ENCODE data around the gene IGF1R.

IGF1R gene

DNA sequence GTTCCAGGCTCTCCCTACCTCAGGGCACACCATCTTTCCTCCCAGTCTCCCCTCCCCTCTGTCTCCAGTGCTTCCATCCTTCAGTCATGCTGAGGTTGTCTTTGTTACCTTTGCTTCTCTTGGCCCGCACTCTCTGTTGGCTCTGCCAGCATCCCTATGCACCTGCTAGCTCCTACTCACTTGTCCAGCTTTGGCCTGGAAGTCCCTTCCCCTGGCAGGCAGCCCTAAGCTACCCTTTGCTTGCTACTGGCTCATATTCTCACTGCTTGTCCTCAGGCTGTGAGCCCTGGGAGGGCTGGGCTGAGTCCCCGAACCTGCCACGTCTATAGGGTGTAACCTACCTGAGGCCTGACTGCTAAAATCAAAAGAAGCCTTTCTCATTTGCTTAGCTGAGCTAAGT, 236.6 kb downstream of the IGF1R start:
- DNase-seq (ENCODE audit: low read depth, low spot score): no peak

DNA sequence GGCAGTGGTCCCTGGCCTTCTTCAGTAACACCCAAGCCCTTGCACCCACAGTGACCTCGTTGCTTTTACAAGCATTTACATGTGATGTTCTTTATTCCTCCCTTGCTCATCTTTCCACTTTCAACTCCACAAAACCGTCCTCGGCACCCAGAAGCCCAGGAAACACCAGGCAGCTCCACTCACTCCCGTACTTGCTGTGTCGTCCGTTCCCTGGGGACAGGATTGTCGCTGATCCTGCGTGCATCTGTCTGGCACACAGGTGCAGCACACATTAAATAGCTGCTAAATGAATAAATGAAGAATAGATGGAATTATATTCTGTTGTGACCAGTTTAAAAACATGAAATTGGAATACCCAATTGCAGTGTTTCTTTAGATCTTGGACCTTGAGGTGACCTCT, 239.6 kb downstream of the IGF1R start:
- DNase-seq (ENCODE audit: low read depth, low spot score): no peak

DNA sequence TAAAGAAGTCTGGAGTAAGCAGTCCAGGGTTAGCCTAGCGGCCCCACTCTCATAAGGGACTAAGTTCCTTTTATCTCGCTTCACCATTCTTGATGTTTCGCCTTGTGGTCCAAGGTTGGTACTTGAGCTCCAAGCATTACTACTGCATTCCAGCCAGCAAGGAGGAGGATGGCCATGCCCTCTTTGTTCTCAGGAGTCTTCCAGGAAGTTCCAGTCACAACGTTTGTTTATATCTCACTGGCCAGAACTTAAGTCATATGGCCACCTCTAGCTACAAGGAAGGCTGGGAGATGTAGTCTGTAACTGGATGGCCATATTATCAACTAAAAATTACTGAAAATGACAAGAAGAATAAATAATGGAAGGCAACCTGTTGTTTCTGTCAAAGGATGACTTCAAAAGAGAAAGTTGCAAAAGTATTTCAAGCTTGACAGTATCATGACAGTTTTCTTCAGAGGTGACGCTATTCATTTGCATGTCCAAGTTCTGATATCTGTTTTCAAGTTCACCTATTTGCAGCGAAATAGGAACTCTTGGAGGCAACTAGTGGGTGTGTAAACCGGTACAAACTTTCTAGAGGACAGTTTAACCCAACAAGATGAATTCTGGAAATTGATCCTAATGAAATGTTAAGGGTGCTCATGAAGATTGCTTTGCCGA, 240.6 kb downstream of the IGF1R start:
- DNase-seq (ENCODE audit: low read depth, low spot score): no peak

DNA sequence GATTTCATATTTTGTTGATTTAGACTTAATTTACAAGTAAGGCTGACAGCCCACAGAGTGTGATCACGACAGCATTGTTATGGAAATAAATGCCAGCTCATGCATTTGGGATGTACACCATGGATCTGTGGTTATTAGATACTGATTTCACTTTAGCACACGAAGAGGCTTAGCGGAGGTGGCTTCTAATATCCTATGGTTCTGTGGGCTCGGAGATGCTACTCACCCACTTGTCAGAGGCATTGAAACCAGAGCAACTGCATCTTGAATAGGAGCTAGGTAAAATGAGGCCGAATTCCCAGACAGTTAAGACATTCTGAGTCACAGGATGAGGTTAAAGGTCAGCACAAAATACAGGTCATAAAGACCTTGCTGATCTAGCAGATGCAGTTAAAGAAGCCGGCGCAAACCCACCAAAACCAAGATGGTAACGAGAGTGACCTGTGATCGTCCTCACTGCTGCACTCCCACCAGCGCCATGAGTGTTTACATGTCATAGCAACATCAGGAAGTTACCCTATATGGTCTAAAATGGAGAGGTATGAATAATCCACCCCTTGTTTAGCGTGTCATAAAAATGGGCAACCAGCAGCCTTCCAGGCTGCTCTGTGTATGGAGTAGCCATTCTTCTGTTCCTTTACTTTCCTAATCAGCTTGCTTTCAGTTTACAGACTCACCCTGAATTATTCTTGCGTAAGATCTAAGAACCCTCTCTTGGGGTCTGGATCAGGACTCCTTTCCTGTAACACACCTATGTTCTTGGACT, 241.8 kb downstream of the IGF1R start:
- DNase-seq (ENCODE audit: low read depth, low spot score): no peak

DNA sequence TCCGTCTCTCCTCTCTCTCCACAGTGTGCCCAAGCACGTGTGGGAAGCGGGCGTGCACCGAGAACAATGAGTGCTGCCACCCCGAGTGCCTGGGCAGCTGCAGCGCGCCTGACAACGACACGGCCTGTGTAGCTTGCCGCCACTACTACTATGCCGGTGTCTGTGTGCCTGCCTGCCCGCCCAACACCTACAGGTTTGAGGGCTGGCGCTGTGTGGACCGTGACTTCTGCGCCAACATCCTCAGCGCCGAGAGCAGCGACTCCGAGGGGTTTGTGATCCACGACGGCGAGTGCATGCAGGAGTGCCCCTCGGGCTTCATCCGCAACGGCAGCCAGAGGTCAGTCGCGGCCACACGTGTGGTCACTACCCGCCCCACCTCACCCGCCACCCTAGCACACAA, 243.0 kb downstream of the IGF1R start:
- no peak for DNase-seq (ENCODE audit: low read depth, low spot score)

DNA sequence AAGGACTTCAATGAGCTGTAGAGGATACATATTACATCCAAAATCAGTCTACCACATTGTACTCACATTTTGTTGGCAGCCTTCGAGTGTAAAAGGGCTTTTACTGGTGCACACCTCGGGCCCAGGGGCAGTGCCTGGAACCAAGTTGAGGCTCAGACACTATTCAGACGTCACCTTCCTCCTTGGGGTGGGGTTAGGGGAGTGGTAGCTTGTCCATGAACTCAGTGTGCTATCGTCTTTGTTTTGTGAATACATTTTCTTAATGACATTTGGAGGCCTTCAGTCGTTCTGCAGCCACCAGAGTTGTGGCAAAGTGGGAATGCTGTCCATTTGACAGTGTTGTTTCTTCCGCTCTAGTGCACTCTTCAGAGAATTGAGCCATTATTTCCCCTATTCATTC, 245.1 kb downstream of the IGF1R start:
- DNase-seq (ENCODE audit: low read depth, low spot score): no peak

DNA sequence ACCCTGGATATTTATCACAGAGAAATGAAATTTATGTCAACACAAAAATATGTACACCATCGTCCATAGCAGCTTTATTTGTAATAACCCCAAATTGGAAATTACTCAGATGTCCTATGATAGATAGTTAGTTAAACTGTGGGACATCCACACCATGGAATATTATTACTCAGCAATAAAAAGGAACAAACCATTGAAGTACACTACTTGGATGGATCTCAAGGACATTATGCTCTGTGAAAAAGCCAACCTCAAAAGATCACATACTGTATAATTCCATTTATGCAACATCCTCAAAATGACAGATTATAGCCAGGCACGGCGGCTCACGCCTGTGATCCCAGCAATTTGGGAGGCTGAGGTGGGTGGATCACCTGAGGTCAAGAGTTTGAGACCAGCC, 246.0 kb downstream of the IGF1R start:
- no peak for DNase-seq (ENCODE audit: low read depth, low spot score)

DNA sequence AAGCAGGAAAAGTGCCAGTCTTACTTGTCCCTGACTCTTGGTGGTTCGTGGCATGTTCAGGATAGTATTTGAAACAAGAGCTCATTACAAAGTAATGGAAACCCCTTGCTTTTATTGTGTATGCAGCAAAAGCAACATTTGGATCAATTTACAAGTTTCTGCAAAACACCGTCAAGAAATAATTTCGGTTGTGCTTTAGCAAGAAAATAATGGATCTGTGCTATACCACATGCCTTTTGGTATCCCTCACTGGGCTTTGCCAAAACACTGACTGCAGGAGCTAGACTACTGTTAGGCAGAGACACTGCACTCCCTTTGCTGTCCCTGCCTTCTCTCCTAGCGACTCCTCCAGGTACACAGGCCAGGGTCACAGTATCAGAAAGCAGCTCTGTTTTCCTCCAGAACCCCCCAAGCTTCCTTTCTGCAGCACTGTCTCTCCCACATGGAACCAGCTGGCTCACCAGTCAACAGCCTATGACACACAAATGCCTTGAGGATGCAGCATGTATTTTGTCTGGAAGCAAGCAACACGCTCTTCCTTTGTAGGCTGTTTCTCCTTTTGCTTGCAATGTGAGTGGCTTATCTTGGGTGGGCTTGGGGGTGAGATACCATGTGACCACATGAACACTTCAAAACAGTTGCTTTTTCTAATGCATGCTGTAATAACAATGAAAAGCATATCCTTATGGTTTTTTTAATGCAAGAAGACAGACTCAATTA, 247.8 kb downstream of the IGF1R start:
- DNase-seq (ENCODE audit: low read depth, low spot score): no peak

DNA sequence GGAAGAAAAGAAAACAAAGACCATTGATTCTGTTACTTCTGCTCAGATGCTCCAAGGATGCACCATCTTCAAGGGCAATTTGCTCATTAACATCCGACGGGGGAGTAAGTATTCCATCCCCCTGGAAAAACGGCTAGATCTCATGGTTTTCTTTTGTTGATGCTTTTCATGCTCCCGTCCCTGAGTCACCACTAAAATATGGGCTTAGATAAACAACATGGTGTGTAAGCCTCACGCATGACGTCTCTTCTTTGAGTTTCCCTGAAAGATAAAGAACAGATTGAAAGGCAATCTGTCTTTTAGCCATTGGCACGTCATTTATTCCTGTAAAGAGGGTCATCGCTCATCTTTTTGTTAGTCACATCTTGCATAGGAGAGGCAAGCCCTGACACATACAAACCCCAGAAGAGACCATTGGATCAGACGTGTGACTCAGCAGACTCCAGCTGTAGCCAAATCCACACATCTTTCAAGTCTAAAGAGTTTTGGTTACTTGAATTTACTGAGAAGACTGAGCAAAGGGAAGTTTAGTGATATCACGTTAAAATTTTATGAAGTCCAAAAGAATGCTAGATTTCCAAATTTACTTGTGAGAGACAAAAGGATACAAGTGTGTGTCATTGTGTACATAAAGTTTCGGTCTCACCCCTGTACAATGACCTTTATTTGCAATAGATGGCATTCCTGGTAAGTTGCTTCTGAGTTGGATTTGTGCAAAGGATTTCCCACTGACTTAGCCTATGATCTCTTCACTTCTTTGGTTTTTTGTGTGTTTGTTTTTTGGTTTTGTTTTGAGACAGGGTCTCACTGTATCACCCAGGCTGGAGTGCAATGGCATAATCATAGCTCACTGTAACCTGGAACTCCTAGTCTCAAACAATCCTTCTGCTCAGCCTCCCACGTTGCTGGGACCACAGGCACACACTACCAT, 248.7 kb downstream of the IGF1R start:
- DNase-seq (ENCODE audit: low read depth, low spot score): no peak

DNA sequence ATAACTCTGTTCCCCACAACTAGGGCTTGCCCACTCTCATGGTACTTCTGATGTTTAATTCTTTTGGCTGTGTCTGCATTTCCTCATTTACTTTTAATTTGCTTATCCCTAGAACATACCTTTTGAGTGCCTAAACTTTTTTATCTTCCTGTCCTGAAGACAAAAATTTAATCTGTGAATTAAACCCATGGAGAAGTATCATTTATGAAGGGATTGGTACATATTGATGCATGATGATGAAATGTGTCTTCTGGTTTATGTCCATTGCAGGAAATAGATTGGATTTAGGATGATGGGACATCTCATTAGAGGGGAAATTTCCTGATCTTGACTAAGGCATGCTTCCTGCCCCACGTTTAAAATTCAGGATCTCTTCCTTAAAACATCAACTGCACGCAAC, 249.8 kb downstream of the IGF1R start:
- no peak for DNase-seq (ENCODE audit: low read depth, low spot score)

DNA sequence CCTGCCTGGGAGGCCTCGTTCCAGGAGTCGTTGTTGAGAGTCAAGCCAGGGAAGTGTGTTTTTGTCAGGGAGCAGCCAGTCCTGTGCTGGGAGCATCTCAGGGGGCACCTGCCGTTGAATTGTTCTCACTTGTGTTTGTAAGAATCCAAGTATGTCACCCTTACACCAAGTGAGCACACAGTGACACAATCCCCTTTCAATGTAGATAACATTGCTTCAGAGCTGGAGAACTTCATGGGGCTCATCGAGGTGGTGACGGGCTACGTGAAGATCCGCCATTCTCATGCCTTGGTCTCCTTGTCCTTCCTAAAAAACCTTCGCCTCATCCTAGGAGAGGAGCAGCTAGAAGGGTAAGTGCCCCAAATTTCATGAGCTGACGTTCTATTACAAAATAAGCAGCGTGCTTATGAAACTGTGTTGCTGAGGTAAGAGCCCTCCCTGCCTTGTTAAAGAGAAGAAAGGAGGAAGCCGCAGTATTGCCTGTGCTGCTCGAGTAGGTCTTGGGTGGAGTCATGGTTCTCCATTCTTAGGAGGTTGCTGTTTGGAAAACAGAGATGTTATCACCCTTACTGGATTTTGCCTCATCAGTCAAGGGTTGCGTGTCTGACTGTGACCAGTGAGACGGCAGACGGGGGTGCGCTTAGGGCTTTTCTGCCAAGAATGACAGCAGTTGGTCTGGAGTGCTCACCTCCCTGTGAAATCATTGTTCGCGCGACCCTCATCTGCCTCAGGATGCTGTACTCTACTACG, 251.1 kb downstream of the IGF1R start:
- DNase-seq (ENCODE audit: low read depth, low spot score): no peak

DNA sequence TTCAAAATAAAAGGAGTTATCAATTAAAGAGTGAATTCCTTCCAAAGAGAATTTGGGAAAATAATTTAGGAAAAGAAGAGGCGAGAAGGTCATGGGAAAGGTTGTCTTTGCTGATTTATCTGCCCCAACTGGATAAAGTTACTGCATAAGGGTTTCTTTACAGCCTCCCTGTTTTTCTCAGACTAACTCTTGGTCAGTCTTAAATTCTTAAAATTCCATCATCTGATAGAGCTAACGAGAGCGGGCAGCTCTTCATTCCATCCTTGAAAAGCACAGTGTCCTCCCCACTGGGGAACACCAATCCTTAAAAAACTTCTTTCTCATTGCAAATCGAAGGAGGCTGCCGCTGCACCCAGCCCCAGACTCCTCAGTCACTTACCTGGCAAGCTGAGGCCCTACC, 252.0 kb downstream of the IGF1R start:
- DNase-seq (ENCODE audit: low read depth, low spot score): no peak

DNA sequence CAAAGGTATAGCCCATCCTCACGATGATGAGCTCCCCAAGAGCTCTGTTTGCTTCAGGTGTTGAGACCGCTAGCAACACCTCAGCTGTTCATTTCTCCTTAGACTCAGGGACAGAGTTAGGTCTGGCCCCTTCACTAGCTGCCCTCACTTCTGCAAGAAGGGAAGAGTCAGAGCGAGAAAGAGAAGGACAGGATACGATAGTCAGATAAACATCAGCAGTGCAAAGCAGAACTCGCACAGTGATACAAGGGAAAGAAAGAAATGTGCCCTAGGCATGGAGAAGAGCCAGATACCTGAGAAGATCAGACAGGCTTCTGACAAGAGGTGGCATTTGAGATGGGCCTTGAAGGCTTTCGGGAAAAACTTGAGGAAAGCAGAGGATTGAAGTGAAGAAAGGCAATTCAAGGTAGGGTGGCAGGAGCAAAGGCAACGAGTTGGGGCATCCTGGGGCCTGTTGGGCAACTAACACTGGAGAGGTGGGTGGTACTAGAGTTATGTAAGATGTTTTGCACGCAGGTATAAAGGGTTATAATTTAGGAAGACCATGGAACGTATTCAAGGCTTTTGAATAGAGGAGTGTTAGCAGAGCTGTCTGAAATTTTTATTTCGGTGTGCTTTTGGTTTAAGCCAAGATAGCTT, 253.2 kb downstream of the IGF1R start:
- no peak for DNase-seq (ENCODE audit: low read depth, low spot score)

DNA sequence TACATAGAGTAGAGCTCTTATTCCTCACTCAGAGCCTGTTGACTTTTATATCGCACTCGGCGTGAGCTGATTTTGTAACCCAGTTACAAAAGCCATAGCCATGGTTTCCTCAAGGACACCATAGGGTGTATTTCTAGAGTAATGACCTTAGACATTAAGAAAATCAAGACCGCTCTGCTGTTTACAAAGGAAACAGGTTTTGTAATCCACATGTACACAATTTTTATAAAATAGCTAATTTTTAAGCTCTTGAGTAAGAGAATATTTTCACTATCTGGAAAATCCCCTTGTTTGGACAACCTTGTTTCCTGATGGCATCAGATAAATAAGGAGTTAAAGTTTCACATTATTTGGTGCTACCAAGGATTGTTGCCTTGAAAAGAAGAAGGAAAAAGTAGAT, 254.6 kb downstream of the IGF1R start:
- DNase-seq (ENCODE audit: low read depth, low spot score): no peak

DNA sequence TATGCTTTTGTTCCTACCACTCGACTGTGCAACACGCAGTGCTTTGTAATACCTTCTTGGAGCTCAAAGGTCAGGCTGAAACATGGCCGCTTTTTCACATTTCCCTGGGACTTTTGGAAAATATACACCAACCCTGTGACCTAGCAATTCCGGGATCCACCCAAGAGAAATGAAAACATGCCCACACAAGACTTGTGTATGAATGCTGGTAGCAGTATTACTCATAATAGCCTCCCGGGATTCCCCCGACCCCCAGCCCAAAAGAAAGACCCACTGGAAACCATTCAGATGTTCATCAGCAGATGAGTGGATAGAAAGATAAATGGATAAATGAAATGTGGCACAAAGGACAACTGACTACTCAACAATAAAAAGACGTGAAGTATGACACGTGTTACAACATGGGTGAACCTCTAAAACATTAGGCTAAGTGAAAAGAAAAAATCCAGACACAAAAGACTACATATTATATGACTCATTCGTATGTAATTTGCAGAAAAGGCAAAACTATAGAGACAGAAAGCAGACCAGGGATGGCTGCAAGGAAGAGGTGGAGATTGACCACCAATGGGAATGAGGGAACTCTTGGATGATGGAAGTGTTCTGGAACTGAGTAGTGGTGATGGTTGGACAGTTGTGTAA, 255.2 kb downstream of the IGF1R start:
- no peak for DNase-seq (ENCODE audit: low read depth, low spot score)

DNA sequence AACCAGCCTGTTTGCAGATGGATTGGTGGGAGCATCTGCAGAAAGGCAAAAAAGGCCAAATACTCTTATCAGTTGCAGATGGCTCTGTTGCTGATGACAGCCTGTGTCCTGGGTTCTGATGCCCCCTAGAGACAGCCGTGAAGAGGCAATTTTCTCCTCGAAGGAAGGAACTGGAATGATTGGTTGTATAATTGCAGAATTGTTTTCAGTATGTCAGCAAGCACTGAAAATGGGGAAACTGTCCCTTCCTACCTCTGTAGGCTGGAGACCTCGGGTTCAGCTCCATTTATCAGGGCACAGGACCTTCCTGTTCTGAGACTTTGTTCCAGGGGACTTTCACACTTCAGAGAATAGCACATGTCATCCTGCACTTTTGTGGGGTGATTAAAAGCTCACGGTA, 256.2 kb downstream of the IGF1R start:
- no peak for DNase-seq (ENCODE audit: low read depth, low spot score)

DNA sequence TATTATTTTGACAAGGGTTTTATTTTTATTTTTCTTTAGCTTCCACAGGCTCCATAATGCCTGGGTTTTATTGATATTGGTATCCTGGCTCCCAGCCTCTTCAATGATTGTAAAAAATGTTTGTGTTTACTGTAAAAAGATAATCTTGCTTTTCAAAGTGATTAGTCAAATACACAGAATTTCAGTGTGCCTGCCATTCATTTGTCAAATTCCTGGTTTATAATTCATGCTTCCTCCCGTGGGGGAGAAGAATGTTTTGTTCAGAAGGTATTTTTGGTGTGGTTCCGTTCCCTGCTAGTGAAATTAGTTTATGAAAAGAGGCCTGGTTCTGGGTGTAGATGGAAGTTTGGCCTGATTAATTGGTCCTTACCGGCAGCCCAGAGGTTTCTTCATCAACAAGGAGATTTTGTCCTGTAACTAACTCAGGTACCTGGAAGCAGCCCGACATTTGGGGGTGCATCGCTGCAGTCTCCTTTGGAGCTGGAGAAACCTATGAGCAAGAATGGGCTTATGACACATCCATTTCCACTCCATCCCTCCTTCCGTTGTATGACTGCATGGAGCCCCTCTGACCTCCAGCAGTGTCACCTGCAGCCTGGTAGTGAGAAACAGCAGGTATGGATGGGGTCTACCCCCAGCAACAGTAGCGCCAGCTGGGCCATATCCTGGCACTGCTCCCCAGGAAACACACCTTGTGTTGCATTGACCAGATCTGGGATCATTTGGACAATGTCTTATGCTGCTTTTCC, 257.8 kb downstream of the IGF1R start:
- no peak for DNase-seq (ENCODE audit: low read depth, low spot score)

DNA sequence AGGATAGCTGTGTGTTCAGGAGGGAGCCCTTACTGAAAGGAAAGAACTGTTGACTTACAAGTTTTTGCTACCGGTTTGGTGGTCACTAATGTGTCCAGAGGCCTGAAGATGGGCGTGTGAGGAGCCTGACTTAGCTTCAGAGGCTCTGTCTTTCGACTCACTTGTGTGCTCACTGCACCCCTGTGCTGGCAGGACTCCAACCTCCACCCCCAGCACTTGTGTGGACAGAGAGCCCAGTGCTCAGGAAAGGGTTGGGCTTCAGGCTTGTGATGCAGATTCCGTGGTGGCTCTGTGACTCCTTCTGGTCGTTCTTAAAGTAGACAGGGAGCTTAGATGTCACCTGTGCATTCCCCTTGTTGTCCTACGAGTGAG, 258.4 kb downstream of the IGF1R start:
- no peak for DNase-seq (ENCODE audit: low read depth, low spot score)

DNA sequence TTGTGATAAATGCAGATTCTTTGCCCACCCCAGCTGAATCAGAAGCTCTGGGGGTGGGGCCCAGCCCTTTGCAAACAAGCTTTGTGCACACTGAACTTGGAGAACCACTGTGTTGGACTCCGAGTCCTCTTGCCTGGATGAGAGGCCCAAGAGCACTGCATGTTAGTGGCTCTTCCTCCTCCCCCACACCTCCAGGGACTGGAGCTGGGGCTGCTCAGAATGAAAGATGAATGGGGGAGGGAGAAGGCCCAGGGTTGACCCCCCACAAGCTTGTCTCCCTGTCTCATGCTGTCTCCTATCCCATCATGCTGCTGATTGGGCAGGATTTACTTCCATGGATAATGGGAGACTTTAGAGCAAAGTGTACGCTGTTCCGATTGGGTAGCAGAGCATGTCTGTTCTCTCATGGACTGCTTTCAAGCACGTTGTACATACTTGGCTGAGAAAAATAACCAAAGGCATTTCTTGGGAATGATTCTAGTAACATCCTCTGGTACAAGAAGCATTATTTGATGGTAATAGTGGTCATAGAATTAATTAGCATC, 259.7 kb downstream of the IGF1R start:
- DNase-seq (ENCODE audit: low read depth, low spot score): no peak

Measured in activated naive CD8-positive, alpha-beta T cell treated with anti-CD3 and anti-CD28 coated beads, Interleukin-2, amount 50 U/mL, for 16 hours (primary cell).